ENCODE data around the gene DDA1. TPM values are rescaled to one million over a fixed set of nuclear protein-coding genes. Genes with fewer than 3 reads are reported as not detected.
"Not testable (repeated sequence)": the region's sequence is repeated elsewhere in the genome, so short reads cannot be mapped to it uniquely, and the experiment has no call there.

DDA1 gene
- total and polyA plus RNA-seq, 12 donors, result 6.8 to 71.4 (median 41.5) TPM

- Histone ChIP-seq H3K4me1 (replicated peaks in 1 of 2) (peaks cover 7 to 24% of the 10 kb centered on the region in 2 donors), H3K36me3 (replicated peaks in 1 of 2) (peaks cover 0 to 7% of the 10 kb centered on the region in 2 donors), H3K9me3 (replicated peaks in 1 of 3) (no peaks in the 10 kb centered on the region), H3K27ac (peak overlapping the region in 1 of 5 donors; percentile 5), H3K4me3 (no peak overlapping the region), H3K27me3 (no peaks in the 10 kb centered on the region)
- intact Hi-C loops (cut with DNase I), result loop anchor here in 1 of 2 donors (10.0 kb wide), 1 partner anchor 91 kb away; no protein-coding TSS in a partner anchor
- no peak for TF ChIP-seq CTCF (IDR thresholded peaks at IDR 0.05)
- TF ChIP-seq POLR2A (IDR thresholded peaks at IDR 0.05), result no peak
- WGBS, 4 donors, result 78 to 94% (median 82%) methylated on average over 8 to 48 of the region's 48 CpGs
- DNase-seq, result peak in 6 of 7 donors; percentile 46 to 75 (median 58)
These were observed 15.1 kb upstream of the DDA1 start for GRCh38 chr19:17294051-17294891.

GRCh38 chr19:17295551-17295950, 13.8 kb upstream of the DDA1 start:
- H3K27me3 ChIP-seq; H3K4me3 ChIP-seq; H3K9me3 ChIP-seq (replicated peaks in 1 of 3); H3K36me3 ChIP-seq (replicated peaks in 1 of 2): not testable (repeated sequence)
- DNase-seq, result peak in 5 of 7 donors; percentile 45 to 72 (median 63)
- 48 to 66% (median 57%) methylated on average over 5 to 6 of the region's 6 CpGs for WGBS, 4 donors
- intact Hi-C loops (cut with DNase I), result loop anchor here in 1 of 2 donors (10.0 kb wide), 1 partner anchor 89 kb away; no protein-coding TSS in a partner anchor
- peaks cover 7 to 20% of the 10 kb centered on the region in 2 donors for H3K4me1 ChIP-seq (replicated peaks in 1 of 2)
- H3K27ac ChIP-seq, result peak overlapping the region in 4 of 5 donors; percentile 24 to 79 (median 76)

DNA sequence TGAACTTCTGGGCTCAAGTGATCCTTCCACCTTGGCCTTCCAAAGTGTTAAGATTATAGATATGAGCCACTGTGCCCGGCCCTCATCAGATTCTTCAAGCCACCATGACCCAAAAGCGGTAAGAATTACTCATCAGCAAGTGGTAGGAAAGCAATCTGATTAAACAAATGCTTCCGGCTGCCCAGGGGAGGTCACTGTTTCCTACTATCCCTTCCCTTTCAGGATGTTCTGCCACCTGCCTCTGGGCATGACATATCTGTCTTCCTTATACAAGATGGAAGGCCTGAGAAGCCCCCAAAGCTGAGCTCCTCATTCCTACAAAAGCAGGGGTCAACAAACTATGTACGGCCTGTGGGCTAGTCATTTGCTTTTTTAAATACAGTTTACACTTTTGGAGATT, 13.1 kb upstream of the DDA1 start:
- Histone ChIP-seq H3K9me3 (replicated peaks in 1 of 3) (no peaks in the 10 kb centered on the region), H3K27ac (peak overlapping the region in 4 of 5 donors; percentile 24 to 79 (median 76)), H3K4me3 (no peak overlapping the region), H3K36me3 (replicated peaks in 1 of 2) (peaks cover 0 to 7% of the 10 kb centered on the region in 2 donors), H3K4me1 (replicated peaks in 1 of 2) (peaks cover 7 to 20% of the 10 kb centered on the region in 2 donors), H3K27me3 (no peaks in the 10 kb centered on the region)
- TF ChIP-seq CTCF (IDR thresholded peaks at IDR 0.05), result peak in 2 of 6 experiments; percentile 6 to 21
- TF ChIP-seq POLR2A (IDR thresholded peaks at IDR 0.05), result no peak
- 35 to 56% (median 43%) methylated on average over 4 of the region's 4 CpGs for WGBS, 4 donors
- intact Hi-C loops (cut with DNase I), result loop anchor here in 1 of 2 donors (10.0 kb wide), 1 partner anchor 89 kb away; no protein-coding TSS in a partner anchor
- peak in 5 of 7 donors; percentile 68 to 77 (median 73) for DNase-seq

DNA sequence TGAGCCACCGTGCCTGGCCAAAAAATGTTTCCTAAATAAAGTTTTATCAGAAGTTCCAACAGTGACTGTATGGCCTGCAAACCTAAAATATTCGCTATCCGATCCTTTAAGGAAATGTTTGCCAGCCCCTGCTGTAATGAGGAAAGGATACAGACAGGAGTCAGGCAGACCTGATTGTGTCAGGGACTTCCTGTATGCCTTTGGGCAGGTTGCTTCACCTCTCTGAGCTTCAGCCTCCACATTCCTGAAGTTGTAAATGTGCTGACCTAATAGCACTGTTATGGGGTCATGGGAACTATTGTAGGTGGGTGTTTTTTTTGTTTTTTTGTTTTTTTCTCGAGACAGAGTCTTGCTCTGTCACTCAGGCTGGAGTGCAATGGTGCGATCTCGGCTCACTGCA, 12.4 kb upstream of the DDA1 start:
- no peak overlapping the region for H3K4me3 ChIP-seq
- WGBS, 4 donors, result 88 to 93% (median 89%) methylated on average over 6 of the region's 6 CpGs
- H3K4me1 ChIP-seq (replicated peaks in 1 of 2), result peaks cover 7 to 19% of the 10 kb centered on the region in 2 donors
- peaks cover 0 to 7% of the 10 kb centered on the region in 2 donors for H3K36me3 ChIP-seq (replicated peaks in 1 of 2)
- peak overlapping the region in 2 of 5 donors; percentile 34 to 79 for H3K27ac ChIP-seq
- DNase-seq, result no peak
- intact Hi-C loops (cut with DNase I), result loop anchor here in 1 of 2 donors (10.0 kb wide), 1 partner anchor 88 kb away; no protein-coding TSS in a partner anchor
- TF ChIP-seq POLR2A (IDR thresholded peaks at IDR 0.05) (no peak), CTCF (IDR thresholded peaks at IDR 0.05) (no peak)
- no peaks in the 10 kb centered on the region for H3K9me3 ChIP-seq (replicated peaks in 1 of 3)
- no peaks in the 10 kb centered on the region for H3K27me3 ChIP-seq

Data from adrenal gland (tissue), 12 donors.